ENCODE results near the gene NUBP2.

GRCh38 chr16:1791256-1791942, 8.6 kb downstream of the NUBP2 start:
- TF ChIP-seq CTCF (conservative IDR thresholded peaks at IDR 0.05; ENCODE audit: low read depth, low read length) (no peak), EZH2 (IDR thresholded peaks at IDR 0.05; ENCODE audit: borderline replicate concordance, low read depth, low read length, poor library complexity, severe bottlenecking) (no peak)
